Stimulated activated CD4-positive, alpha-beta T cell treated with anti-CD3 and anti-CD28 coated beads, Interleukin-2, amount 100 ng/mL, for 4 hours (primary cell): ENCODE data around the gene SEC63.
"Not testable (repeated sequence)": the region's sequence is repeated elsewhere in the genome, so short reads cannot be mapped to it uniquely, and the experiment has no call there.

ENCODE experiments used
- DNase-seq: peaks from one replicate; pipeline ENCODE4 v3.0.0-alpha.2; 2020; ENCODE audit warnings: low read depth

Gene SEC63

GRCh38 chr6:107957909-107958688, at the start of gene SEC63:
SEC63 (minus strand) TSS chr6:107958208; CDS start chr6:107958009, 199 bp downstream.
- peak; percentile 96 for DNase-seq

- DNase-seq: no peak
Measured at GRCh38 chr6:108005961-108006360, 48.0 kb upstream of the SEC63 start.

GRCh38 chr6:108004861-108005260, 46.9 kb upstream of the SEC63 start:
- DNase-seq: no peak

GRCh38 chr6:108002365-108003221, 44.6 kb upstream of the SEC63 start:
- DNase-seq: no peak

GRCh38 chr6:108001696-108002231, 43.8 kb upstream of the SEC63 start:
- DNase-seq: no peak

- DNase-seq: not testable (repeated sequence)
Measured at GRCh38 chr6:108000259-108000658, 42.3 kb upstream of the SEC63 start.

GRCh38 chr6:107999341-107999740, 41.3 kb upstream of the SEC63 start:
- DNase-seq: no peak

GRCh38 chr6:107991772-107992550, 34.0 kb upstream of the SEC63 start:
- DNase-seq: no peak

GRCh38 chr6:107991061-107991460, 33.1 kb upstream of the SEC63 start:
- DNase-seq: no peak

GRCh38 chr6:107990587-107990986, 32.6 kb upstream of the SEC63 start:
- DNase-seq: not testable (repeated sequence)

GRCh38 chr6:107989166-107990094, 31.4 kb upstream of the SEC63 start:
- DNase-seq: no peak

GRCh38 chr6:107988570-107988969, 30.6 kb upstream of the SEC63 start:
- no peak for DNase-seq

GRCh38 chr6:107987805-107988204, 29.8 kb upstream of the SEC63 start:
- DNase-seq: no peak

GRCh38 chr6:107985701-107986100, 27.7 kb upstream of the SEC63 start:
- no peak for DNase-seq

- DNase-seq: no peak
Measured at GRCh38 chr6:107983811-107984210, 25.8 kb upstream of the SEC63 start.

- no peak for DNase-seq
Measured at GRCh38 chr6:107982486-107982885, 24.5 kb upstream of the SEC63 start.

GRCh38 chr6:107981695-107982094, 23.7 kb upstream of the SEC63 start:
- DNase-seq: no peak

- DNase-seq: no peak
Measured at GRCh38 chr6:107977283-107977682, 19.3 kb upstream of the SEC63 start.

- DNase-seq: no peak
Measured at GRCh38 chr6:107976155-107976783, 18.3 kb upstream of the SEC63 start.

GRCh38 chr6:107973594-107973993, 15.6 kb upstream of the SEC63 start:
- DNase-seq: no peak
